IPS-20b (cell line): ENCODE results near the gene KIF5C.

Experiments used
- H3K27ac ChIP-seq: one replicate; pipeline ENCODE4 v1.5.1; 2013; ENCODE audit warnings: low read length
- H3K27me3 ChIP-seq: 2 replicates; pipeline ENCODE4 v1.6.1; 2013; ENCODE audit warnings: mild to moderate bottlenecking, low read length, inconsistent platforms; ENCODE audit not compliant: insufficient read depth
- H3K36me3 ChIP-seq: 2 replicates; pipeline ENCODE4 v1.6.1; 2013; ENCODE audit warnings: low read depth, mild to moderate bottlenecking, inconsistent platforms, low read length, moderate library complexity; ENCODE audit not compliant: insufficient read depth
- H3K4me1 ChIP-seq: 2 replicates; pipeline ENCODE4 v1.6.1; 2013; ENCODE audit warnings: mild to moderate bottlenecking, control low read depth, inconsistent platforms, low read length, moderate library complexity; ENCODE audit not compliant: insufficient read depth
- H3K4me3 ChIP-seq: 2 replicates; pipeline ENCODE4 v1.5.1; 2013; ENCODE audit warnings: mild to moderate bottlenecking, low read length, inconsistent platforms
- H3K9ac ChIP-seq: 2 replicates; pipeline ENCODE4 v1.6.1; 2013; ENCODE audit warnings: low read depth, mild to moderate bottlenecking, inconsistent platforms, low read length, moderate library complexity
- H3K9me3 ChIP-seq: 2 replicates; pipeline ENCODE4 v1.6.1; 2013; ENCODE audit warnings: mild to moderate bottlenecking, low read depth, low read length, inconsistent platforms; ENCODE audit not compliant: insufficient read depth

Gene KIF5C

DNA sequence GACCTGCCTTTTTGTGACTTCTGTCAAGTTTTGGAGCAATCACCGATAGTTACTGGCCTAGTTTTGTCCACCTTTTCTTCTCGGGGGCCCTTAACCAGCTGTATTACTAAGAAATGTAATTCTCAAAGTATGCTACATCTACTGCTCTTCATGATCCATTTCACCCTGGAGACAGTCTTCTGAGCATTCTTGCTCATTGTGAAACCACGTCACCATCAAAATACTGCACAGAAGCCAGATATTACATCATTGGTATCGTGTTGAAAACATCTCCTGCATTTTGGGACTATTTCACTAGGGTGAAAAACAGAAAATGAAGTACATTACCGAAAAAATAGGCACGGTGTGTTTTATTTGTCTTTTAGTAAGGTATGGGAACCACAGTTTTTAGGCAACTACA is 175.2 kb downstream of the KIF5C start:
- H3K9ac ChIP-seq, result no peak overlapping the region
- no peak overlapping the region for H3K27ac ChIP-seq
- H3K4me3 ChIP-seq, result no peak overlapping the region
- H3K4me1 ChIP-seq, result no peaks in the 10 kb centered on the region
- no peaks in the 10 kb centered on the region for H3K36me3 ChIP-seq
- H3K9me3 ChIP-seq, result no peaks in the 10 kb centered on the region
- no peaks in the 10 kb centered on the region for H3K27me3 ChIP-seq

DNA sequence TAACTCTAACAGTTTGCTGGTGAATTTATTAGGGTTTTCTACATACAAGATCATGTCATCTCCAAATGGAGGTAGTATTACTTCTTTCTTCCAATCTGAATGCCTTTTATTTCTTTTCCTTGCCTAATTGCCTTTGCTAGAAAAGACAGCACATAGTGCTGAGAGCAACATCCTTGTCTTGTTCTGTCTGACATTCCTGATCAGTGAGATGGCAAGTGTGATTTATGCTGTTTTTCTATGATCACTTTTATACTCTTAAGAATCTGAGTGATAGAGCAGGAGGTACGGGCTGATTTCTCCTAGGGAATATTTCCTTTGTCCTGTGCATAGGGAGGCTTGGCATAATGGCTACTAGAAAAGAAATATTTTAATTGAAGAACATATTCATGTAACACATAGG is 180.7 kb downstream of the KIF5C start:
- Histone ChIP-seq H3K9me3 (no peaks in the 10 kb centered on the region), H3K4me1 (no peaks in the 10 kb centered on the region), H3K27me3 (no peaks in the 10 kb centered on the region), H3K27ac (no peak overlapping the region), H3K36me3 (no peaks in the 10 kb centered on the region), H3K4me3 (no peak overlapping the region), H3K9ac (no peak overlapping the region)

DNA sequence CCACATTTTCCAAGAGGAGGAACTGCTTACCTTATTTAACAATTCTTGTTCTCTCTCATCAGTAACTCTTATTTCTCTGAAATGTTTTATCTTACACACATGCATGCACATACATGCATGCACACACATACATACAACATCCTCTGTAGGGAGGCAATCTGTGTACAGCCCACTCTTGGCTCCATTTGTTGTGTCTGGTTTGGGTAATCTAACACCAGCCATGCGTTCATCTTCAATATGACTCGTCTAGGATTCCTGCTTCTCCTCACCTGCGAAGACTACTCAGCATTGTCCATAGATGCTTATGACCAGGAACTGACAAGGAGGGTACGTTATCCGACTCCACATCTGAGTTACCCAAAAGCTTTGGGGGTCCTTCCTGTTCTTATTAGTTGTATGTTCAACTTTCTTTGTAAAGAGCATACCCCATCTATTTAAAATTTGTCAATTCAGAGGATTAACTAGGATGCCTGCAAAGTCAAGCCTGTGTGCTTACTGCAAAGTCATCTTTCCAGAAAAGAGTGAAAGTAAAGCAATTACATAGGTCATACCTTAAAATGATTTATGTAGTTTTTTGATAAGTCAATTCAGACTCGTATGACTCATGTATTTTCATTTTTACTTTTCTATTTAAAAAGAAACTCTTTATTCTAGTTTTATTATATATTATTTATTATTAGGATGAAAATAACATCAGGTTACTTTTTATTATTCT is 181.7 kb downstream of the KIF5C start:
- H3K4me3 ChIP-seq, result no peak overlapping the region
- no peaks in the 10 kb centered on the region for H3K36me3 ChIP-seq
- no peaks in the 10 kb centered on the region for H3K4me1 ChIP-seq
- no peaks in the 10 kb centered on the region for H3K9me3 ChIP-seq
- H3K9ac ChIP-seq, result no peak overlapping the region
- H3K27ac ChIP-seq, result no peak overlapping the region
- H3K27me3 ChIP-seq, result no peaks in the 10 kb centered on the region

DNA sequence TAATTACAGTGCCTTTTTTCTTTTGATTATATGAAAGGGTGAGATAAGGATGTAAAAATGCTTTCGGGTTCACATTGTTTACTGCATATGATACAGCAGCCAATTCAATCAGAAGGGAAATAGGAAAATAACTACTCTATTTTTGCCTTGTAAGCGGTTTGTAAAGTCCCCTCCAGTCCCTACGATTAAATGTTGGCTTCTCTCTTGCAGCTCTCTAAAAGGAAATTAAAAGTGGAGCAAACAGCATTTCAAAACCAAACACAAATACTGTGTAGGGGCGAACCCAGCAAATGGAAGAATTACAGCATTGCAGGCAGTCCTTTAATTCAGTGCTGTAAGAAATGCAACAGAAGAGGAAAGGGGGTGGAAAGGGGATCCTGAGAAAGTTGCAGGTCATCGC is 182.4 kb downstream of the KIF5C start:
- Histone ChIP-seq H3K27ac (no peak overlapping the region), H3K36me3 (no peaks in the 10 kb centered on the region), H3K27me3 (no peaks in the 10 kb centered on the region), H3K9ac (no peak overlapping the region), H3K4me1 (no peaks in the 10 kb centered on the region), H3K9me3 (no peaks in the 10 kb centered on the region), H3K4me3 (no peak overlapping the region)

DNA sequence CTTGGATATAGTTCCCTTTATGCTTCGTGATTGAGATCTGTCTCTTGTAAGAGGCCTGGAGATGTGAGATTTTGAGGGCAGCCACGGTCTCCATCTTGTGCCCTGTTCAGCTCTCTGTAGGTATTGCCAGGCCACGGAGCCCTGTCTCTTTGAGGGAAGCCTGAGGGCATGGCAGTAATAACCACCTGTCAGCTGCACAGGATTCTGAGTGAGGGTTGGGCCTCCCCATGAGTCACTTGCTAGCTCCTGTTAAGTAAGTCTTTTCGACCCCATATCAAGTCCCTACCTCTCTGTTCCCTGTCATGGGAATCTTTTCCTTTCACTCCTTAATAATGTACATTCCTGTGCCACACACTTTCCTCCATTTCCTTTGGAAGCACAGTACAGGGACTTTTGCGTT is 183.9 kb downstream of the KIF5C start:
- Histone ChIP-seq H3K27me3 (no peaks in the 10 kb centered on the region), H3K9ac (no peak overlapping the region), H3K27ac (no peak overlapping the region), H3K4me1 (no peaks in the 10 kb centered on the region), H3K4me3 (no peak overlapping the region), H3K36me3 (no peaks in the 10 kb centered on the region), H3K9me3 (no peaks in the 10 kb centered on the region)

DNA sequence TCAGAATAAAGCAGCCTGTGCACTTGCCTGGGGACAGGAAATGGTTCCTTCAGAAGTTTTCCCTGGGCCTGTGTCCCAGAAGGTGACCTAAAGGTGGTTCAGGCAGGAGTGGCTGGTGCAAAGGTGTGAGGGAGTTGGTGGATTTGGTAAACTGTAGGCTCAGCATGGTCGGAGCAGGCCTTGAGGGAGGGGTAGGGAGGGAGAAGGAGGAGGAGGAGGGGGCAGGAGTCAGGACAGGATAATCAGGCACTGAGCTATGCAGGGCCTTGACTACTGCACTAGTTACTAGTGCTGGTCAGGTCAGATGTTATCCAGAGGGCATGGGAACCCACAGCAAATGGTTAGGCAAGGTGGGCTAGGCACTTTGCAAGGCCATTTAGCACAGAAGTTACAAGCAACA is 184.8 kb downstream of the KIF5C start:
- Histone ChIP-seq H3K27me3 (no peaks in the 10 kb centered on the region), H3K9ac (no peak overlapping the region), H3K4me3 (no peak overlapping the region), H3K27ac (no peak overlapping the region), H3K36me3 (no peaks in the 10 kb centered on the region), H3K9me3 (no peaks in the 10 kb centered on the region), H3K4me1 (no peaks in the 10 kb centered on the region)

DNA sequence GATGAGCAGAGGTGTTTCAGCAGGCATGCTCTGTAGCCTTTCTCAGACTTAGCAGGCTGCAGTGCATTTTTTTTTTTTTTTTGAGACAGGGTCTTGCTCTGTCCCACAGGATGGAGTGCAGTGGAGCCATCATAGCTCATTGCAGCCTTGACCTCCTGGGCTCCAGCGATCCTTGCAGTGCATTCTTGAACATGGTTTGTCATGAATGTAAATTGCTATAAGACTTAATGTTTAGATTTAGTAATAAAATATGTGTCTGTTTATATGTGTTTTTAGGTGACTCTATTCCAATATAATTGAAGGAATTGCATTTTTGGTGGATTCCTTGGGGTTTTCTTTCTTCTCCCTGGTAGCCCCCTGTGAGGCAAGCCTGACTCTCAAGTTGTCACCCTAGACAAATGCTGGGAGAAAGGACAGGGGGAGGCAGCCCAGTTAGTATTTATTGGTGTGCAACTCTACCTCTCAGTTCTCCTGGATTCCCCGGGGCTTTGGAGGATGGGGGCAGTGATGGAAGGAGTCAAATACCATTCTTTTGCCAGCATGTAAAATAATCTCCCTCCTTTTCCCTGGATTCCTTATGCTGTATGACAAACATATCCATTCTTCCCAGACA is 186.2 kb downstream of the KIF5C start:
- no peaks in the 10 kb centered on the region for H3K9me3 ChIP-seq
- H3K9ac ChIP-seq, result no peak overlapping the region
- no peak overlapping the region for H3K27ac ChIP-seq
- no peaks in the 10 kb centered on the region for H3K36me3 ChIP-seq
- no peaks in the 10 kb centered on the region for H3K4me1 ChIP-seq
- H3K4me3 ChIP-seq, result no peak overlapping the region
- H3K27me3 ChIP-seq, result no peaks in the 10 kb centered on the region

DNA sequence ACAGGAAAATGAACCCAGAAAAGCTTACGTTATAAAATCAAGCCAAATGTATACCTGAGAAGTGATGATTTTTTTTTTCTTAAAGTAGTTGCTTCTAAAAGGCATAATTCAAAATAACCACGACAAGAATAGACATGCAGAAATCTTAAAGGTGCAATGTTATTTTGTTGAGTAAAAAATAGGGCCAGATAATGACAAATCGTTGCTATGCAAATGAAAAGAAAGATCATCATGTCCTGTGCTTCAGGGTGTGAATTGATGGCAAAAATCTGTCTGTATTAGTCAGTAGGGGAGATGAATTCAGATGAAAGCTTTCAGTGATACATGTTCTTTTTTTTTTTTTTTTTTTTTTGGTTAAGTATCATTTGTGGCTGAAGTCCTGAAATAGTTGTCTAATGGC is 187.5 kb downstream of the KIF5C start:
- Histone ChIP-seq H3K4me3 (no peak overlapping the region), H3K9ac (no peak overlapping the region), H3K27me3 (no peaks in the 10 kb centered on the region), H3K4me1 (no peaks in the 10 kb centered on the region), H3K27ac (no peak overlapping the region), H3K36me3 (no peaks in the 10 kb centered on the region), H3K9me3 (no peaks in the 10 kb centered on the region)

DNA sequence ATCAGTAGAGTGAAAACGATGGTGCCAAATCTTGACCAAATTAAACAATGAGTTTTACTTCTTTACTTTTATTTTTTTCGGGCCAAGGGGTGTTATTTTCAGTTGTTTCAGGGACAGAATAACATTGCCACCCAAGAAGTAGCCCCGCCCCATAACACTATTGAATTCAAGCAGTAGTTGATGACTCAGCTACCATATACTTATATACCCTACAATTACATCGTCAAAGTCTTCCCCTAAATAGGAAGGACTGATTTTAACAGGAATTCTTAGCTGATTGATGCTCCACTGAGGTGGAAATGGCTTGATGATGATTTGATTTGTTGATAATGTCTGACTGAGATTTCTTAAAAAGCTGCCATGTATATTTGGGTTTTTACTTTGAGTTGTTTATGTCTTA is 188.2 kb downstream of the KIF5C start:
- no peak overlapping the region for H3K27ac ChIP-seq
- H3K36me3 ChIP-seq, result no peaks in the 10 kb centered on the region
- no peaks in the 10 kb centered on the region for H3K27me3 ChIP-seq
- no peaks in the 10 kb centered on the region for H3K4me1 ChIP-seq
- H3K4me3 ChIP-seq, result no peak overlapping the region
- H3K9me3 ChIP-seq, result no peaks in the 10 kb centered on the region
- no peak overlapping the region for H3K9ac ChIP-seq

DNA sequence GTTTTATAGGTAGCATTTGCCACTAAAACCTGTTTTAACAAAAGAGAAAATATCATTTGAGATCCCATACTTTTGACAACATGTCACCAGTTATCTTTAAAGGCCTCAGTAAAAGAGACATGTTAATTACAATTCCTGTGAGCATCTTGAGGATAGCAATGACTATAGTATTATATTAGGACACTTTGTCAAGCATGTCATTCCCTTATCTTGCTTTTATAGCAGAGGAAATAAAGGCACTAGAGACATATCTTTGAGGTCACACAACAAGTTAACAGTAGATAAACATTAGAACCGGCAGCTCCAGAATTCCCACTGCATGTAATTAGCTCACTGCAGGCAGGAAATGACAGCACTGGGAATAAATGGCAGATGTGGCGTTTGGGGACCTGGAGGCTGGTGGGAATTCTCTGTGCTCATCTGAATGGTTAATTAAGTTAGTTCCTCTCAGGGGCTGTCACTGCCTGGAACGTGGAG is 189.4 kb downstream of the KIF5C start:
- Histone ChIP-seq H3K27ac (no peak overlapping the region), H3K27me3 (no peaks in the 10 kb centered on the region), H3K36me3 (no peaks in the 10 kb centered on the region), H3K4me1 (peaks cover 3% of the 10 kb centered on the region; the same call in 1 of the 2 replicates), H3K9me3 (no peaks in the 10 kb centered on the region), H3K4me3 (no peak overlapping the region), H3K9ac (no peak overlapping the region)

DNA sequence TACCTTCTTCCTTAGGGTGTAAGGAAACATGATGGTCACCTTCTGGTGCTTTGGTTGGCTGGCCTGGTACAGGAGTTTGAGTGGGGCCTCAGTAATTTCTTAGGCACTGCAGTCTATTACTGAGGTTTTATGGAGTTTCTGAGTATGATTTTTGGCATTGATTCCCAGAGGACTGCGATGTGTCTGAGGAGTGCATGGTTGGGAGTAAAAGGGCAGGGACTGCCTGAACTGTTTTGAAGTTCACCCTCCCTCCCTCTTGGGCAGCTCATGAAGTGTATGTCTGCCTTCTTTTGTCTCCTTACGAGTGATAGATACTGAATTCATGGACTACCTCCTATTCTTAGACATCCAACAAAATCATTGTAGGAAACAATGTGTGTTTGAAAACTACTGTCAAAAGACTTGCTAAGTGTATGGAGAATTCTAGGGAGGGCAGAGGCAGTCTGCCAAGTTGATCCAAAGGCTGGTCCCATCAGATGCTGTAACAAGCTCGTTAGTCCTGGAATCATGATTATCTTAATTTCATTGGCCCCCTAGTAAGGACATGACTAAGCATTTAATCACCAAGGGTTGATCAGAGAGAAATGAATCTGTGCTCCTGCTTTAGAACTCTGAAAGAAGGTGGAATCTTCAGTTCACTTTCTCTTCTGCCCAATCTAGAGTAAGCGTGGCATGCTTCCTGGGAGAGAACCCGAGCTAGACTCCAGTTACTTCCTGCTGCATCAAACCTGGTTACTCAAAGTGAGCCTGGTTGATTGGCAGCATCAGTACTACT is 190.0 kb downstream of the KIF5C start:
- no peaks in the 10 kb centered on the region for H3K9me3 ChIP-seq
- no peak overlapping the region for H3K27ac ChIP-seq
- no peaks in the 10 kb centered on the region for H3K36me3 ChIP-seq
- no peak overlapping the region for H3K9ac ChIP-seq
- H3K4me3 ChIP-seq, result no peak overlapping the region
- no peaks in the 10 kb centered on the region for H3K27me3 ChIP-seq
- peaks cover 3% of the 10 kb centered on the region; the same call in 1 of the 2 replicates for H3K4me1 ChIP-seq
